GM23338 (cell line): ENCODE data around the gene ERC1. TPM values are rescaled to one million over a fixed set of nuclear protein-coding genes. Genes with fewer than 3 reads are reported as not detected.

ENCODE experiments used
- ATAC-seq: fragments of 200-7000 bp; cut with Tn5 transposase; 3 replicates; pipeline ENCODE4 v1.9.1; 2020
- DNase-seq: peaks from one replicate; pipeline ENCODE4 v3.0.0-alpha.2; 2015; ENCODE audit warnings: low spot score
- H2AFZ ChIP-seq: fragments of 200-600 bp; sonication (generic); 2 replicates; pipeline ENCODE4 v1.8.0; 2016; ENCODE audit warnings: antibody characterized with exemption, mild to moderate bottlenecking, moderate library complexity
- H3F3A ChIP-seq: fragments of 200-600 bp; sonication (generic); replicated peaks from 2 replicates; pipeline ENCODE4 v1.8.0; 2017; ENCODE audit warnings: antibody characterized with exemption, mixed run types, low read depth
- H3K27ac ChIP-seq: fragments of 200-600 bp; sonication (generic); 2 replicates; pipeline ENCODE4 v1.6.1; 2016; ENCODE audit warnings: low read depth
- H3K27me3 ChIP-seq: fragments of 200-600 bp; sonication (generic); 2 replicates; pipeline ENCODE4 v1.8.0; 2016; ENCODE audit warnings: mild to moderate bottlenecking, mixed run types, moderate library complexity; ENCODE audit not compliant: insufficient read depth
- H3K36me3 ChIP-seq: fragments of 200-600 bp; sonication (generic); 2 replicates; pipeline ENCODE4 v1.8.0; 2016; ENCODE audit warnings: mild to moderate bottlenecking; ENCODE audit not compliant: insufficient read depth
- H3K4me1 ChIP-seq: fragments of 200-600 bp; sonication (generic); 2 replicates; pipeline ENCODE4 v1.8.0; 2016; ENCODE audit warnings: mild to moderate bottlenecking, moderate library complexity; ENCODE audit not compliant: insufficient read depth
- H3K4me2 ChIP-seq: fragments of 200-600 bp; sonication (generic); 2 replicates; pipeline ENCODE4 v1.7.1; 2017; ENCODE audit warnings: mixed run types
- H3K4me3 ChIP-seq: fragments of 200-600 bp; sonication (generic); 2 replicates; pipeline ENCODE4 v1.6.1; 2016; ENCODE audit warnings: mixed run types
- H3K79me2 ChIP-seq: fragments of 200-600 bp; sonication (generic); replicated peaks from 2 replicates; pipeline ENCODE4 v1.8.0; 2017; ENCODE audit warnings: mild to moderate bottlenecking; ENCODE audit not compliant: insufficient read depth
- H3K9me2 ChIP-seq: fragments of 200-600 bp; sonication (generic); 2 replicates; pipeline ENCODE4 v1.8.0; 2017; ENCODE audit not compliant: insufficient read depth
- H4K20me1 ChIP-seq: fragments of 200-600 bp; sonication (generic); replicated peaks from 2 replicates; pipeline ENCODE4 v1.8.0; 2017; ENCODE audit warnings: mild to moderate bottlenecking; ENCODE audit not compliant: insufficient read depth
- H3K27ac Mint-ChIP-seq: 2 replicates; pipeline ENCODE4 v1.8.0; 2020; ENCODE audit warnings: inconsistent platforms, mild to moderate bottlenecking, moderate library complexity, mixed read lengths
- H3K27me3 Mint-ChIP-seq: 3 replicates; pipeline ENCODE4 v1.8.0; 2022; ENCODE audit warnings: low read depth, mild to moderate bottlenecking, moderate library complexity, mixed read lengths, inconsistent platforms; ENCODE audit not compliant: insufficient read depth, poor library complexity
- H3K36me3 Mint-ChIP-seq: 3 replicates; pipeline ENCODE4 v1.8.0; 2021; ENCODE audit warnings: low read depth, mild to moderate bottlenecking, inconsistent platforms, moderate library complexity, mixed read lengths
- H3K4me1 Mint-ChIP-seq: 3 replicates; pipeline ENCODE4 v1.8.0; 2020; ENCODE audit warnings: mild to moderate bottlenecking, inconsistent platforms, mixed read lengths
- H3K4me3 Mint-ChIP-seq: 3 replicates; pipeline ENCODE4 v1.8.0; 2021; ENCODE audit warnings: moderate library complexity, mild to moderate bottlenecking, inconsistent platforms, mixed read lengths
- H3K9me3 Mint-ChIP-seq: 3 replicates; pipeline ENCODE4 v1.8.0; 2020; ENCODE audit warnings: moderate library complexity, mild to moderate bottlenecking, inconsistent platforms, mixed read lengths
- CREB1 ChIP-seq: fragments of 250-450 bp; sonication (Bioruptor Pico); IDR thresholded peaks from 2 replicates; pipeline ENCODE4 v1.5.0; 2020; ENCODE audit warnings: low read depth, mild to moderate bottlenecking, moderate library complexity
- JUNB ChIP-seq: IDR thresholded peaks from one replicate; pipeline ENCODE4 v1.6.1; 2016; ENCODE audit warnings: antibody characterized with exemption; ENCODE audit not compliant: unreplicated experiment
- NANOG ChIP-seq: IDR thresholded peaks from 2 replicates; pipeline ENCODE4 v1.6.1; 2016; ENCODE audit warnings: antibody characterized with exemption, borderline replicate concordance
- POLR2AphosphoS5 ChIP-seq: IDR thresholded peaks from 2 replicates; pipeline ENCODE4 v1.6.1; 2016; ENCODE audit warnings: antibody characterized with exemption, low read depth
- polyA plus RNA-seq: library from polyadenylated mRNA; unstranded; fragments of >200 nt; fragmentation: Nextera tagmentation; extraction: Ambion mirVana; gene quantifications from 2 replicates; pipeline ENCODE4 v1.2.1, GENCODE V29; 2016
- total RNA-seq: library from RNA; depleted of rRNA; stranded (reverse); fragments of >200 nt; shearing (Covaris generic); gene quantifications from 2 replicates; pipeline ENCODE4 v1.2.3, GENCODE V29; 2014
- TF ChIP-seq, protein P1 (sequence below): fragments of 250-450 bp; sonication (Bioruptor Pico); IDR thresholded peaks from 2 replicates; pipeline ENCODE4 v1.5.0; 2020; ENCODE audit warnings: mild to moderate bottlenecking, moderate library complexity
- TF ChIP-seq, protein P2 (sequence below): IDR thresholded peaks from one replicate; pipeline ENCODE4 v1.6.1; 2018; ENCODE audit warnings: antibody characterized with exemption; ENCODE audit not compliant: unreplicated experiment
- TF ChIP-seq, protein P3 (sequence below), 2 experiments: fragments of 200-600 bp in 1 of 2; sonication (generic) in 1 of 2; conservative IDR thresholded peaks; 2 replicates each; pipeline versions ENCODE4 v1.5.1 to v1.6.1; 2016 to 2017; ENCODE audit warnings: antibody characterized with exemption in 2 of 2, low read depth in 2 of 2, mild to moderate bottlenecking in 2 of 2, moderate library complexity in 1 of 2

Gene ERC1
- total and polyA plus RNA-seq, 2 experiments from 2014 or later, result 28.1 to 35.3 TPM

DNA sequence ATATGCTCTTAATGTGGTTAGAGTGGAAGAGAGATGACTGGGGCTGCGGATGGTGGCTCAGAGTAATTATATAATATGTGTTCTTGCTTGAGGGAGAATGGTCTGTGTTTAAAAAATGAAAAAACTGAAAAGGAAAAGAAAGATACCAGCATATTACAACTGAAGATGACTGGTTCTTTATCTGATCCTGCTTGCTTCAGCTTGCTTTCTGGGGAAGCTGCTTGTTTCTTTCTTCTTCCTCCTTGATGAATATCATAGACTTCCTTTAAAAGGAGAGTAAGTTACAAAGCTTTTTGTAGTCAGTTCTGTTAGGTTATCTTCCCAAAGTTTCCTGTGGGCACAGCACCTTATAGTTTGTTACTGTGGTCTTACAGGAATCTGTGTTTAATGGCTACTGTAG is 210.9 kb downstream of the ERC1 start (continued):
- TF ChIP-seq, protein P1, sequence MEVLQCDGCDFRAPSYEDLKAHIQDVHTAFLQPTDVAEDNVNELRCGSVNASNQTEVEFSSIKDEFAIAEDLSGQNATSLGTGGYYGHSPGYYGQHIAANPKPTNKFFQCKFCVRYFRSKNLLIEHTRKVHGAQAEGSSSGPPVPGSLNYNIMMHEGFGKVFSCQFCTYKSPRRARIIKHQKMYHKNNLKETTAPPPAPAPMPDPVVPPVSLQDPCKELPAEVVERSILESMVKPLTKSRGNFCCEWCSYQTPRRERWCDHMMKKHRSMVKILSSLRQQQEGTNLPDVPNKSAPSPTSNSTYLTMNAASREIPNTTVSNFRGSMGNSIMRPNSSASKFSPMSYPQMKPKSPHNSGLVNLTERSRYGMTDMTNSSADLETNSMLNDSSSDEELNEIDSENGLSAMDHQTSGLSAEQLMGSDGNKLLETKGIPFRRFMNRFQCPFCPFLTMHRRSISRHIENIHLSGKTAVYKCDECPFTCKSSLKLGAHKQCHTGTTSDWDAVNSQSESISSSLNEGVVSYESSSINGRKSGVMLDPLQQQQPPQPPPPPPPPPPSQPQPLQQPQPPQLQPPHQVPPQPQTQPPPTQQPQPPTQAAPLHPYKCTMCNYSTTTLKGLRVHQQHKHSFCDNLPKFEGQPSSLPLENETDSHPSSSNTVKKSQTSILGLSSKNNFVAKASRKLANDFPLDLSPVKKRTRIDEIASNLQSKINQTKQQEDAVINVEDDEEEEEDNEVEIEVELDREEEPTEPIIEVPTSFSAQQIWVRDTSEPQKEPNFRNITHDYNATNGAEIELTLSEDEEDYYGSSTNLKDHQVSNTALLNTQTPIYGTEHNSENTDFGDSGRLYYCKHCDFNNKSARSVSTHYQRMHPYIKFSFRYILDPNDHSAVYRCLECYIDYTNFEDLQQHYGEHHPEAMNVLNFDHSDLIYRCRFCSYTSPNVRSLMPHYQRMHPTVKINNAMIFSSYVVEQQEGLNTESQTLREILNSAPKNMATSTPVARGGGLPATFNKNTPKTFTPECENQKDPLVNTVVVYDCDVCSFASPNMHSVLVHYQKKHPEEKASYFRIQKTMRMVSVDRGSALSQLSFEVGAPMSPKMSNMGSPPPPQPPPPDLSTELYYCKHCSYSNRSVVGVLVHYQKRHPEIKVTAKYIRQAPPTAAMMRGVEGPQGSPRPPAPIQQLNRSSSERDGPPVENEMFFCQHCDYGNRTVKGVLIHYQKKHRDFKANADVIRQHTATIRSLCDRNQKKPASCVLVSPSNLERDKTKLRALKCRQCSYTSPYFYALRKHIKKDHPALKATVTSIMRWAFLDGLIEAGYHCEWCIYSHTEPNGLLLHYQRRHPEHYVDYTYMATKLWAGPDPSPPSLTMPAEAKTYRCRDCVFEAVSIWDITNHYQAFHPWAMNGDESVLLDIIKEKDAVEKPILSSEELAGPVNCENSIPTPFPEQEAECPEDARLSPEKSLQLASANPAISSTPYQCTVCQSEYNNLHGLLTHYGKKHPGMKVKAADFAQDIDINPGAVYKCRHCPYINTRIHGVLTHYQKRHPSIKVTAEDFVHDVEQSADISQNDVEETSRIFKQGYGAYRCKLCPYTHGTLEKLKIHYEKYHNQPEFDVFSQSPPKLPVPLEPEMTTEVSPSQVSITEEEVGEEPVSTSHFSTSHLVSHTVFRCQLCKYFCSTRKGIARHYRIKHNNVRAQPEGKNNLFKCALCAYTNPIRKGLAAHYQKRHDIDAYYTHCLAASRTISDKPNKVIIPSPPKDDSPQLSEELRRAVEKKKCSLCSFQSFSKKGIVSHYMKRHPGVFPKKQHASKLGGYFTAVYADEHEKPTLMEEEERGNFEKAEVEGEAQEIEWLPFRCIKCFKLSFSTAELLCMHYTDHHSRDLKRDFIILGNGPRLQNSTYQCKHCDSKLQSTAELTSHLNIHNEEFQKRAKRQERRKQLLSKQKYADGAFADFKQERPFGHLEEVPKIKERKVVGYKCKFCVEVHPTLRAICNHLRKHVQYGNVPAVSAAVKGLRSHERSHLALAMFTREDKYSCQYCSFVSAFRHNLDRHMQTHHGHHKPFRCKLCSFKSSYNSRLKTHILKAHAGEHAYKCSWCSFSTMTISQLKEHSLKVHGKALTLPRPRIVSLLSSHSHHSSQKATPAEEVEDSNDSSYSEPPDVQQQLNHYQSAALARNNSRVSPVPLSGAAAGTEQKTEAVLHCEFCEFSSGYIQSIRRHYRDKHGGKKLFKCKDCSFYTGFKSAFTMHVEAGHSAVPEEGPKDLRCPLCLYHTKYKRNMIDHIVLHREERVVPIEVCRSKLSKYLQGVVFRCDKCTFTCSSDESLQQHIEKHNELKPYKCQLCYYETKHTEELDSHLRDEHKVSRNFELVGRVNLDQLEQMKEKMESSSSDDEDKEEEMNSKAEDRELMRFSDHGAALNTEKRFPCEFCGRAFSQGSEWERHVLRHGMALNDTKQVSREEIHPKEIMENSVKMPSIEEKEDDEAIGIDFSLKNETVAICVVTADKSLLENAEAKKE, result no peak
- TF ChIP-seq, protein P2, sequence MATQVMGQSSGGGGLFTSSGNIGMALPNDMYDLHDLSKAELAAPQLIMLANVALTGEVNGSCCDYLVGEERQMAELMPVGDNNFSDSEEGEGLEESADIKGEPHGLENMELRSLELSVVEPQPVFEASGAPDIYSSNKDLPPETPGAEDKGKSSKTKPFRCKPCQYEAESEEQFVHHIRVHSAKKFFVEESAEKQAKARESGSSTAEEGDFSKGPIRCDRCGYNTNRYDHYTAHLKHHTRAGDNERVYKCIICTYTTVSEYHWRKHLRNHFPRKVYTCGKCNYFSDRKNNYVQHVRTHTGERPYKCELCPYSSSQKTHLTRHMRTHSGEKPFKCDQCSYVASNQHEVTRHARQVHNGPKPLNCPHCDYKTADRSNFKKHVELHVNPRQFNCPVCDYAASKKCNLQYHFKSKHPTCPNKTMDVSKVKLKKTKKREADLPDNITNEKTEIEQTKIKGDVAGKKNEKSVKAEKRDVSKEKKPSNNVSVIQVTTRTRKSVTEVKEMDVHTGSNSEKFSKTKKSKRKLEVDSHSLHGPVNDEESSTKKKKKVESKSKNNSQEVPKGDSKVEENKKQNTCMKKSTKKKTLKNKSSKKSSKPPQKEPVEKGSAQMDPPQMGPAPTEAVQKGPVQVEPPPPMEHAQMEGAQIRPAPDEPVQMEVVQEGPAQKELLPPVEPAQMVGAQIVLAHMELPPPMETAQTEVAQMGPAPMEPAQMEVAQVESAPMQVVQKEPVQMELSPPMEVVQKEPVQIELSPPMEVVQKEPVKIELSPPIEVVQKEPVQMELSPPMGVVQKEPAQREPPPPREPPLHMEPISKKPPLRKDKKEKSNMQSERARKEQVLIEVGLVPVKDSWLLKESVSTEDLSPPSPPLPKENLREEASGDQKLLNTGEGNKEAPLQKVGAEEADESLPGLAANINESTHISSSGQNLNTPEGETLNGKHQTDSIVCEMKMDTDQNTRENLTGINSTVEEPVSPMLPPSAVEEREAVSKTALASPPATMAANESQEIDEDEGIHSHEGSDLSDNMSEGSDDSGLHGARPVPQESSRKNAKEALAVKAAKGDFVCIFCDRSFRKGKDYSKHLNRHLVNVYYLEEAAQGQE, result no peak

DNA sequence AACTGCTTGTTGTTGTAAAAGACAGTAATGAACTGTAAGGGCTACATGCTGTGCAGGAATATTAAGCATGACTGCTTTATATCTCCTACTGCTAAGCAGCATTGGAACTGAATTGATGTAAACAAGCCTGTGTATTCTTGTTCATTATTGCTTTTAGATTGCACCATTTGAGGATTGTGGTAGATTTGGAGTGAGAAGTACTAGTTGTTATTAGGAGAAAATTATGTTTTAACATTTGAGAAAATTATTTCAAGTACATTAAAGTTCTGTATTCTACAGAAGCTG is 212.7 kb downstream of the ERC1 start:
- no peak overlapping the region for H3K4me3 Mint-ChIP-seq
- peaks cover 4% of the 10 kb centered on the region for H3K9me3 Mint-ChIP-seq
- Histone ChIP-seq H3K4me3 (no peak overlapping the region), H3K36me3 (no peaks in the 10 kb centered on the region), H3K27ac (no peak overlapping the region), H3K4me2 (peak overlapping the region; percentile 50; the same call in 1 of the 2 replicates), H3K4me1 (peaks cover 29% of the 10 kb centered on the region), H3K79me2 (no peaks in the 10 kb centered on the region), H3K9me2 (no peaks in the 10 kb centered on the region), H3K27me3 (no peaks in the 10 kb centered on the region), H2AFZ (no peak overlapping the region), H4K20me1 (no peaks in the 10 kb centered on the region), H3F3A (no peaks in the 10 kb centered on the region)
- H3K27me3 Mint-ChIP-seq, result no peaks in the 10 kb centered on the region
- no peak for ATAC-seq
- peaks cover 19% of the 10 kb centered on the region for H3K4me1 Mint-ChIP-seq
- no peak for DNase-seq
- H3K36me3 Mint-ChIP-seq, result peaks cover 8% of the 10 kb centered on the region; the same call in 2 of the 3 replicates
- H3K27ac Mint-ChIP-seq, result no peak overlapping the region
- TF ChIP-seq, protein P3, sequence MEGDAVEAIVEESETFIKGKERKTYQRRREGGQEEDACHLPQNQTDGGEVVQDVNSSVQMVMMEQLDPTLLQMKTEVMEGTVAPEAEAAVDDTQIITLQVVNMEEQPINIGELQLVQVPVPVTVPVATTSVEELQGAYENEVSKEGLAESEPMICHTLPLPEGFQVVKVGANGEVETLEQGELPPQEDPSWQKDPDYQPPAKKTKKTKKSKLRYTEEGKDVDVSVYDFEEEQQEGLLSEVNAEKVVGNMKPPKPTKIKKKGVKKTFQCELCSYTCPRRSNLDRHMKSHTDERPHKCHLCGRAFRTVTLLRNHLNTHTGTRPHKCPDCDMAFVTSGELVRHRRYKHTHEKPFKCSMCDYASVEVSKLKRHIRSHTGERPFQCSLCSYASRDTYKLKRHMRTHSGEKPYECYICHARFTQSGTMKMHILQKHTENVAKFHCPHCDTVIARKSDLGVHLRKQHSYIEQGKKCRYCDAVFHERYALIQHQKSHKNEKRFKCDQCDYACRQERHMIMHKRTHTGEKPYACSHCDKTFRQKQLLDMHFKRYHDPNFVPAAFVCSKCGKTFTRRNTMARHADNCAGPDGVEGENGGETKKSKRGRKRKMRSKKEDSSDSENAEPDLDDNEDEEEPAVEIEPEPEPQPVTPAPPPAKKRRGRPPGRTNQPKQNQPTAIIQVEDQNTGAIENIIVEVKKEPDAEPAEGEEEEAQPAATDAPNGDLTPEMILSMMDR (conservative IDR thresholded peaks at IDR 0.05; ENCODE audit: low read depth in 2 of 2), result no peak
- TF ChIP-seq JUNB (no peak), POLR2AphosphoS5 (no peak), CREB1 (CRISPR knock-in tag) (no peak), NANOG (no peak)
- TF ChIP-seq, protein P2, result no peak
